ENCODE results near the gene ABCC11. TPM values are rescaled to one million over a fixed set of nuclear protein-coding genes. Genes with fewer than 3 reads are reported as not detected.
A peak's percentile ranks its signal among the peaks of the same experiment; 100 is the strongest.

ABCC11 gene
- total RNA-seq, 1 donor = 0.43 TPM

DNA sequence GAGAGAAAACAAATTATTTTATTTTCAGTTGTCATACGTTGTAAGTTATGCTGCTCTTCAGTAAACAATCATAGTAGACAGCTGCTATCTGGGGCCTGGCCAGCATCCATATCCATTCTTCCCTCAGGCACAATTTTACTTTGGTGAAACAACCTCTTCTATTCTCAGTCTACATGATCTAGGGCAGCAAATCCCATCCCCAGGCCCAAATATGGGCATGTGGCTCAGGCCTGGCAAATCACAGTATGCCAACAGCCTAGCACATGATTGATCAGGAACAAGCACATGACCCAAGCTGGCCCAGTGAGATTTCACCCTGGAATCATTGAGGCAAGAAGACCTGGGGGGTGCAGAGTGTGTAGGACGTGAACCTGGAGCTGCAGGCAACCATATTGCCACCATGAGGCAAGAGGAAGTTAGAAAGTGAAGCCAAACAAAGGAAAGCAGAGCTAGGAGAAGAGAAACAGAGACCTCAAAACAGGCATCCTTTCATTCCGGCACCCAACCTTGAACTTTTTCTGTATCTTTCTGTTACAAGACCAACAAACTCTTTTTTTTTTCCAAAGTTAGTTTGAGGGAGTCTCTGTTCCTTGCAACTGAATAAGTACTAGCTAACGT lies 81.3 kb downstream of the ABCC11 start:
- no peak overlapping the region for H3K4me3 ChIP-seq (ENCODE audit: low read depth, low read length)
- DNase-seq (ENCODE audit: low read depth) = peak; percentile 32
- TF ChIP-seq, protein P1, sequence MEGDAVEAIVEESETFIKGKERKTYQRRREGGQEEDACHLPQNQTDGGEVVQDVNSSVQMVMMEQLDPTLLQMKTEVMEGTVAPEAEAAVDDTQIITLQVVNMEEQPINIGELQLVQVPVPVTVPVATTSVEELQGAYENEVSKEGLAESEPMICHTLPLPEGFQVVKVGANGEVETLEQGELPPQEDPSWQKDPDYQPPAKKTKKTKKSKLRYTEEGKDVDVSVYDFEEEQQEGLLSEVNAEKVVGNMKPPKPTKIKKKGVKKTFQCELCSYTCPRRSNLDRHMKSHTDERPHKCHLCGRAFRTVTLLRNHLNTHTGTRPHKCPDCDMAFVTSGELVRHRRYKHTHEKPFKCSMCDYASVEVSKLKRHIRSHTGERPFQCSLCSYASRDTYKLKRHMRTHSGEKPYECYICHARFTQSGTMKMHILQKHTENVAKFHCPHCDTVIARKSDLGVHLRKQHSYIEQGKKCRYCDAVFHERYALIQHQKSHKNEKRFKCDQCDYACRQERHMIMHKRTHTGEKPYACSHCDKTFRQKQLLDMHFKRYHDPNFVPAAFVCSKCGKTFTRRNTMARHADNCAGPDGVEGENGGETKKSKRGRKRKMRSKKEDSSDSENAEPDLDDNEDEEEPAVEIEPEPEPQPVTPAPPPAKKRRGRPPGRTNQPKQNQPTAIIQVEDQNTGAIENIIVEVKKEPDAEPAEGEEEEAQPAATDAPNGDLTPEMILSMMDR (IDR thresholded peaks at IDR 0.05; ENCODE audit: insufficient read depth, low read depth, low read length) = no peak

DNA sequence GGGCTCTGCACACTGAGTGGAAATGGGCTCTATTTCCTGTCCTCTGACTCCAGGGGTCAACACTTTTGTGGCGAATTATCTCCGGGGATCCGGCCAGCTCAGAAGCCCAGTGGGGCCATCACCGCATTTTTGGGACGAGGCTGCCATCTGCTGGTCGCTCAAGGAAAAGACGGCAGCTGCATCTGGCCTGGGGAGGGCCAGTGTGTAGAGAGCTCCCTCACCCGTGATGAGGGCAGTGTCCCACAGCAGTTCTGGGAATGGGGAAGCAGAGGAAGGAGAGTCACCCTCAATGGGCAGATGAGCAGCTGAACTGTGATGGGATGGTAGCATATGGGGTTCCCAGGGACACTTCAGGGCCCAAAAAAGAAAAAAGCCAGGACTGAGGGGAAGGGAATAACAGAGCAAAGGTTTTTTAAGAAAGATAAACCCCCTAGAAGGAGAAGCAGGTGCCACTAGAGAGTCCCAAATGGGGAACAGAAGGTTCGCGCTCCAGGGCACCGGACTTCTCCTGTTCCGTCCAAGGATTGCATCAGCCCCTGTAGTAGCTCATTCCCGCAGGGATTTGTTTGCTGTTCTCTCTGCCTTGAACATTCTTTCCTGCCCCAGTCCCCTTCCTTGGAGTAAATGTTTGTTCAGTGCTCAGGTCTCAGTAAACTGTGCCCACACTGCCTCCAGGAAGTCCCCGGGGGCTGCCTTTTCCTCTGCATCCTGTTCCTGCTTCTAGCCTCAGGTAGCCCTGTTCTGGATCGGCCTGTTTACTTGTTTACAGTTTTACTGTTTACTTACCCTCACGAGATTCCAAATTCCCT lies 82.2 kb downstream of the ABCC11 start:
- DNase-seq (ENCODE audit: low read depth) = peak; percentile 72
- TF ChIP-seq, protein P1 (IDR thresholded peaks at IDR 0.05; ENCODE audit: insufficient read depth, low read depth, low read length) = peak; percentile 81
- H3K4me3 ChIP-seq (ENCODE audit: low read depth, low read length) = no peak overlapping the region

DNA sequence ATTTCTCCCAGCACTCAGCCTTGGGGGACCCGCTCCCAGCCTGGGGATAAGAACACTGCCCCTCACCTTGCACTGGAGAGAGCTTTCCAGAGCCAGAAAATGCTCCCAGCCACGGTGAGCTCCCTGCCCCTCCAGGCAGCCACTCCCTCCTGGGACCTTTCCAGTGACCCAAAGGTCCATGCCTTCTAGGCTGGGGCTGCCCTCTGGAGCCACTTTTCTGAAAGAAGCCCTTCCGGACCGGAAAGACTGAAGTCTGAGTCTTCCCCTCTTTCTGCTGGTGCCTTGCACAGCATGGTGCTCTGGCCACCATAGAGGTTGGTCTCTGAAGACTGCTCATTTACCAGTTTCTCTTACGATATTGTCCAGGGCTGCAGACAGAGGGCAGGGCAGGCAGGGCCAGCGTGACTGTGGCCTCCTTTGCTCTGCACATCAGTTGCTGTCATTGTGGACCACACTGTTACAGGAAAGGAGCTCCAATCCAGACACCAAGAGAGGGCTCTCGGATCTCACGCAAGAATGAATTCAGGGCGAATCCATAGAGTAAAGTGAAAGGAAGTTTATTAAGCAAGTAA lies 84.4 kb downstream of the ABCC11 start:
- DNase-seq (ENCODE audit: low read depth) = no peak
- TF ChIP-seq, protein P1 (IDR thresholded peaks at IDR 0.05; ENCODE audit: insufficient read depth, low read depth, low read length) = no peak
- no peak overlapping the region for H3K4me3 ChIP-seq (ENCODE audit: low read depth, low read length)

DNA sequence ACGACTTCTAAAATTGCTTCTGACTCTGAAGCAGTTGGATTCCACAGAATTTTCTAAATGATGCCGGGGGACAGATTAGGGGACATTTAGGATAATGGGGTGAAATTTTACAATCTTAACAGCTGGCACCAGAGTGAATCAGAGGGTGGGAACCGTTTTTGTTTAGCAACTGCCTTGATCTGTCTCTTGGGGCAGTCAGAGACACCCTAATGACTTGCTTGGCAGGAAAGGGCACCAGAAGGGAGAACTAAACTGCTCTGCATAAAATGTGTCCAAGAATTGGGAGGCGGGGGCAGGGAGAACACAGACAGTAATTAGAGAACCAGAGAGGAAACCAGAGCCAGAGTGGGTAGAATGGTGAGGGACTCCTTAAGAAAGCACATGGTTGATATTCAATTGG lies 85.4 kb downstream of the ABCC11 start:
- TF ChIP-seq, protein P1 (IDR thresholded peaks at IDR 0.05; ENCODE audit: insufficient read depth, low read depth, low read length) = no peak
- no peak overlapping the region for H3K4me3 ChIP-seq (ENCODE audit: low read depth, low read length)
- no peak for DNase-seq (ENCODE audit: low read depth)

DNA sequence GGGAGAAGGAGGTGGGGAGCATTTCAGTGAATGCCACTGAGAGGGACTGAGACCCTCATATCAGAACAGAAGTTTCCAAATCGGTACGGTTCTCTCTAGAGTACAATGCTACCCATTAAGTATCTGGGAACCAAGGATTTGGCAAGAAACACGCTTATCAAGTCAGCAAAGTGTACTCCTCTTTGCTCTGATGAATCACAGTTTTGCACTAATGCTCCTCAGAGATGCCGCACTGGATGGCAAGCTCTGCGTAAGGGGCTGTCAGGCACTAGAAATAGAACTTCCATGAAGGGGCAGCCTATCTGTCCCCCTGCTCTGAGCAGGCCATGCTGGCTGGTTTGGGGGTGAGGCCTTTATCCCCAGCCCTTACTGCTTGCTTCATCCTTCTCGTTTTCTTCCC lies 86.8 kb downstream of the ABCC11 start:
- H3K4me3 ChIP-seq (ENCODE audit: low read depth, low read length) = no peak overlapping the region
- TF ChIP-seq, protein P1 (IDR thresholded peaks at IDR 0.05; ENCODE audit: insufficient read depth, low read depth, low read length) = no peak
- DNase-seq (ENCODE audit: low read depth) = no peak

DNA sequence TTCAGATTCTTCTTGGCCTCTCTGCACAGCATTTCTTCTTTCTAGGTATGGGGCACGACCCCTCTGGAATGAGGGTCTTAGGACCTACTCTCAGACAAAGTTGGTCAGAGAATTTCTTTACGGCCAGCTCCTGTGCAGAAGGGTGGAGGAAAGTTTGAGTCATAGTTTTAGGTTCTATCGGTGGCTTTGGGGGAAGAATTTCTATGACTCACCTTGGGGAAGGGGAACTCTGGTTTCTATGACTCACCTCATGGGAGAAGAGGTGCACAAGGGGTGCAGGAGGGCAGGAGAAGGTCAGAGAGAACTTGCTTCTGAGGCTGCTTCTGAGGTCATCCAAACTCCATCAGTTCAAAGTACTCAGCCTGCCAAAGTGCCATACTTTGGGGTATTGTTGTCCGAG lies 89.0 kb downstream of the ABCC11 start:
- H3K4me3 ChIP-seq (ENCODE audit: low read depth, low read length) = no peak overlapping the region
- DNase-seq (ENCODE audit: low read depth) = peak; percentile 36
- TF ChIP-seq, protein P1 (IDR thresholded peaks at IDR 0.05; ENCODE audit: insufficient read depth, low read depth, low read length) = no peak

Data from fibroblast of villous mesenchyme (primary cell).